Measurements from ENCODE around the gene CKLF.

The CKLF gene

GRCh38 chr16:66581246-66581952 lies 29.0 kb downstream of the CKLF start:
- TF ChIP-seq CTCF (IDR thresholded peaks at IDR 0.05; ENCODE audit: insufficient read depth, low read depth, low read length, missing control alignments) = no peak
- H3K4me3 ChIP-seq (ENCODE audit: low read length) = no peak overlapping the region
- DNase-seq (ENCODE audit: low read depth) = peak; percentile 35

- no peak for TF ChIP-seq CTCF (IDR thresholded peaks at IDR 0.05; ENCODE audit: insufficient read depth, low read depth, low read length, missing control alignments)
- DNase-seq (ENCODE audit: low read depth) = no peak
- no peak overlapping the region for H3K4me3 ChIP-seq (ENCODE audit: low read length)
Measured at GRCh38 chr16:66585481-66586239, 33.3 kb downstream of the CKLF start.

- DNase-seq (ENCODE audit: low read depth) = no peak
- no peak overlapping the region for H3K4me3 ChIP-seq (ENCODE audit: low read length)
Measured at GRCh38 chr16:66587881-66588600, 35.7 kb downstream of the CKLF start.

GRCh38 chr16:66588981-66589713 lies 36.8 kb downstream of the CKLF start:
- no peak overlapping the region for H3K4me3 ChIP-seq (ENCODE audit: low read length)
- peak; percentile 55 for TF ChIP-seq CTCF (IDR thresholded peaks at IDR 0.05; ENCODE audit: insufficient read depth, low read depth, low read length, missing control alignments)
- DNase-seq (ENCODE audit: low read depth) = peak; percentile 39

More at GRCh38 chr16:66587881-66588600, 35.7 kb downstream of the CKLF start:
- no peak for TF ChIP-seq CTCF (IDR thresholded peaks at IDR 0.05; ENCODE audit: insufficient read depth, low read depth, low read length, missing control alignments)

GRCh38 chr16:66590322-66590721 lies 37.9 kb downstream of the CKLF start:
- no peak for TF ChIP-seq CTCF (IDR thresholded peaks at IDR 0.05; ENCODE audit: insufficient read depth, low read depth, low read length, missing control alignments)
- DNase-seq (ENCODE audit: low read depth) = no peak
- H3K4me3 ChIP-seq (ENCODE audit: low read length) = no peak overlapping the region

GRCh38 chr16:66591018-66591417 lies 38.6 kb downstream of the CKLF start:
- DNase-seq (ENCODE audit: low read depth) = no peak
- H3K4me3 ChIP-seq (ENCODE audit: low read length) = no peak overlapping the region
- no peak for TF ChIP-seq CTCF (IDR thresholded peaks at IDR 0.05; ENCODE audit: insufficient read depth, low read depth, low read length, missing control alignments)

Data from epithelial cell of esophagus (primary cell).